Esophagus muscularis mucosa (tissue), 4 donors: ENCODE data around the gene ACSBG1. TPM values are rescaled to one million over a fixed set of nuclear protein-coding genes. Genes with fewer than 3 reads are reported as not detected.

Experiments used
- DNase-seq: peaks from one replicate; pipeline ENCODE4 v3.0.0-alpha.2; 2017; ENCODE audit errors: extremely low spot score
- H3K27ac ChIP-seq, 4 donors: fragments of 200-600 bp; sonication (generic); replicated peaks in 1 of 4; 1 replicate in 3 of 4; 2 replicates in 1 of 4; pipeline ENCODE4 v1.5.1; 2016 to 2019; ENCODE audit warnings: mild to moderate bottlenecking in 1 of 4
- H3K27me3 ChIP-seq, 4 donors: fragments of 200-600 bp; sonication (generic); one replicate each; pipeline versions ENCODE4 v1.5.1 to v1.6.0; 2016 to 2019
- H3K36me3 ChIP-seq, 4 donors: fragments of 200-600 bp; sonication (generic); one replicate each; pipeline ENCODE4 v1.5.1; 2016 to 2019
- H3K4me1 ChIP-seq, 4 donors: fragments of 200-600 bp; sonication (generic); one replicate each; pipeline ENCODE4 v1.5.1; 2016 to 2019
- H3K4me3 ChIP-seq, 4 donors: fragments of 200-600 bp; sonication (generic); 1 replicate in 2 of 4; 2 replicates in 2 of 4; pipeline ENCODE4 v1.5.1; 2016 to 2019; ENCODE audit warnings: mild to moderate bottlenecking in 4 of 4, moderate library complexity in 1 of 4
- H3K9me3 ChIP-seq, 4 donors: fragments of 200-600 bp; sonication (generic); 1 replicate in 3 of 4; 2 replicates in 1 of 4; pipeline ENCODE4 v1.5.1; 2016 to 2019
- EP300 ChIP-seq: sonication (generic); formaldehyde crosslinking; IDR thresholded peaks from one replicate; pipeline ENCODE4 v1.6.1; 2017; ENCODE audit warnings: antibody characterized with exemption
- POLR2A ChIP-seq: fragments of 450-650 bp; IDR thresholded peaks from one replicate; pipeline ENCODE4 v1.6.1; 2017; ENCODE audit warnings: antibody characterized with exemption, moderate library complexity, mild to moderate bottlenecking, low read depth
- POLR2AphosphoS5 ChIP-seq, 2 donors: sonication (generic); formaldehyde crosslinking; IDR thresholded peaks; one replicate each; pipeline ENCODE4 v1.6.1; 2017; ENCODE audit warnings: antibody characterized with exemption in 2 of 2
- WGBS: methylation state at CpG from one replicate; pipeline ENCODE4 v1.1.5; 2018; 5-methylcytosine and 5-hydroxymethylcytosine counted together
- intact Hi-C: fragments of 100-400 bp; cut with DNase I; formaldehyde crosslinking; loops from one replicate; pipeline ENCODE4 v1.15.1; 2023
- total RNA-seq, 4 donors: library from RNA; depleted of rRNA; stranded (reverse); fragments of >200 nt; gene quantifications; one replicate each; pipeline versions ENCODE4 v1.1.0 to v1.2.1, GENCODE V29; 2016
- TF ChIP-seq, protein P1 (sequence below), 3 experiments: fragments of 200-600 bp in 2 of 3; fragments of 450-650 bp in 1 of 3; sonication (generic) in 2 of 3; IDR thresholded peaks; one replicate each; pipeline ENCODE4 v1.5.1; 2017 to 2019; ENCODE audit warnings: antibody characterized with exemption in 3 of 3, mild to moderate bottlenecking in 2 of 3, moderate library complexity in 1 of 3

ACSBG1 gene, protein sequence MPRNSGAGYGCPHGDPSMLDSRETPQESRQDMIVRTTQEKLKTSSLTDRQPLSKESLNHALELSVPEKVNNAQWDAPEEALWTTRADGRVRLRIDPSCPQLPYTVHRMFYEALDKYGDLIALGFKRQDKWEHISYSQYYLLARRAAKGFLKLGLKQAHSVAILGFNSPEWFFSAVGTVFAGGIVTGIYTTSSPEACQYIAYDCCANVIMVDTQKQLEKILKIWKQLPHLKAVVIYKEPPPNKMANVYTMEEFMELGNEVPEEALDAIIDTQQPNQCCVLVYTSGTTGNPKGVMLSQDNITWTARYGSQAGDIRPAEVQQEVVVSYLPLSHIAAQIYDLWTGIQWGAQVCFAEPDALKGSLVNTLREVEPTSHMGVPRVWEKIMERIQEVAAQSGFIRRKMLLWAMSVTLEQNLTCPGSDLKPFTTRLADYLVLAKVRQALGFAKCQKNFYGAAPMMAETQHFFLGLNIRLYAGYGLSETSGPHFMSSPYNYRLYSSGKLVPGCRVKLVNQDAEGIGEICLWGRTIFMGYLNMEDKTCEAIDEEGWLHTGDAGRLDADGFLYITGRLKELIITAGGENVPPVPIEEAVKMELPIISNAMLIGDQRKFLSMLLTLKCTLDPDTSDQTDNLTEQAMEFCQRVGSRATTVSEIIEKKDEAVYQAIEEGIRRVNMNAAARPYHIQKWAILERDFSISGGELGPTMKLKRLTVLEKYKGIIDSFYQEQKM
- 1 to 10 TPM in 3 of 4 donors, under 1 TPM in 1; 0.33 to 2.5 (median 1.8) TPM for total RNA-seq

DNA sequence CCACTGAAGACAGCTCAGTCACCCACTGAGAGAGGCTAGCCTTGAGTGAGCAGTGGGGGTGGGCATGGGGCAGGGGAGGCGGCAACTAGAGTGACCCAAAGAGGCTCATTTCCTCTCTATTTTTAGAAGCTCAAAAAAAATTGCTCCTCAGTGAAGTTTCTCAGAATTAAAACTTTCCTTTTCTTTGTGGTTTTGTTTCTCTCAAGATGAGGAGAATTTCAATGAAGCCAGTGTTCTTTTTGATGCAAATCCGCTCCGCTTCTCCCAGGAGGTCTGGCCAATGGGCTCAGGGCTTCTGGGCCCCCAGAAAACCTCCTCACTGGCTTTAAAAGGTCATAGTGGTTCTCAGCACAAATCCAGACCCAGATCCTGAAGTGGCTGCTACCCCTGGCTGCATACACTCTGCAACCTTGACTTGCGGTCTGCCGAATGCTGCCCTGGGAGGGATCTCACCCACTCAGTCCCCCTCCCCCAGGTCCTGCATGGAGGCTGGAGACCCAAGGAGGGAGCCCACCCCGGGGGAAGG lies at the start of gene ACSBG1:
TSS of gene ACSBG1 (minus strand) at position 51 of the 526 bp plus-strand sequence. CDS start 64 bp downstream, outside the sequence.
- DNase-seq, result no peak
- peaks cover 0 to 3% (median 0%) of the 10 kb centered on the region in 4 donors for H3K27me3 ChIP-seq
- TF ChIP-seq POLR2A, result no peak
- TF ChIP-seq, protein P1, sequence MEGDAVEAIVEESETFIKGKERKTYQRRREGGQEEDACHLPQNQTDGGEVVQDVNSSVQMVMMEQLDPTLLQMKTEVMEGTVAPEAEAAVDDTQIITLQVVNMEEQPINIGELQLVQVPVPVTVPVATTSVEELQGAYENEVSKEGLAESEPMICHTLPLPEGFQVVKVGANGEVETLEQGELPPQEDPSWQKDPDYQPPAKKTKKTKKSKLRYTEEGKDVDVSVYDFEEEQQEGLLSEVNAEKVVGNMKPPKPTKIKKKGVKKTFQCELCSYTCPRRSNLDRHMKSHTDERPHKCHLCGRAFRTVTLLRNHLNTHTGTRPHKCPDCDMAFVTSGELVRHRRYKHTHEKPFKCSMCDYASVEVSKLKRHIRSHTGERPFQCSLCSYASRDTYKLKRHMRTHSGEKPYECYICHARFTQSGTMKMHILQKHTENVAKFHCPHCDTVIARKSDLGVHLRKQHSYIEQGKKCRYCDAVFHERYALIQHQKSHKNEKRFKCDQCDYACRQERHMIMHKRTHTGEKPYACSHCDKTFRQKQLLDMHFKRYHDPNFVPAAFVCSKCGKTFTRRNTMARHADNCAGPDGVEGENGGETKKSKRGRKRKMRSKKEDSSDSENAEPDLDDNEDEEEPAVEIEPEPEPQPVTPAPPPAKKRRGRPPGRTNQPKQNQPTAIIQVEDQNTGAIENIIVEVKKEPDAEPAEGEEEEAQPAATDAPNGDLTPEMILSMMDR (IDR thresholded peaks at IDR 0.05), result no peak
- TF ChIP-seq POLR2AphosphoS5 (IDR thresholded peaks at IDR 0.05), result no peak
- TF ChIP-seq EP300, result no peak
- H3K27ac ChIP-seq, result no peak within 1 kb of the TSS
- 71% methylated on average over 4 of the region's 6 CpGs for WGBS
- H3K4me1 ChIP-seq, result no peaks in the 10 kb centered on the region
- intact Hi-C loops, result no loop called here
- H3K4me3 ChIP-seq, result no peak within 1 kb of the TSS
- no peaks in the 10 kb centered on the region for H3K36me3 ChIP-seq
- no peaks in the 10 kb centered on the region for H3K9me3 ChIP-seq

DNA sequence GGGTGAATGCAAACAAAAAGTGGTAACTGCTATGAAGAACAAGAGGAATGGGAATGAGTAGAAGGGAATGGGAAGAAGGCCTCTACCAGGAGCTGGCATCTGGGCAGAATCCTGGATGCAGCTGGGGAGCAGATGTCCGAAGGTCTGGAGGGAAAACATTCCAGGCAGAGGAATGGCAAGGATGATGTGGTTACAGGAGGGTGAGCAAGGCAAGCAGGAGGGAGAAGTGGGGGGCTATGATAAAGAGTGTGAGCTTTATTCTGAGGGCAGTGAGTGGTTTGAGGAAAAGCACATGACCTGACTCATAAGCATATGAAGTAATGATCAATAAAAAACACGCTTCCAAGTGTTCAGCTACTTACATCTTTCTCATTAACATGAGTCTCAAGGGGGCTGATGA lies 48.0 kb upstream of the ACSBG1 start:
- H3K27ac ChIP-seq, result no peak overlapping the region
- no peak for TF ChIP-seq EP300
- TF ChIP-seq POLR2AphosphoS5 (IDR thresholded peaks at IDR 0.05), result no peak
- TF ChIP-seq, protein P1 (IDR thresholded peaks at IDR 0.05), result no peak
- no peak for TF ChIP-seq POLR2A
- H3K36me3 ChIP-seq, result peaks cover 46 to 97% (median 92%) of the 10 kb centered on the region in 4 donors
- H3K27me3 ChIP-seq, result no peaks in the 10 kb centered on the region
- no peak overlapping the region for H3K4me3 ChIP-seq
- no peaks in the 10 kb centered on the region for H3K4me1 ChIP-seq
- 88% methylated on average over 2 of the region's 2 CpGs for WGBS
- no peaks in the 10 kb centered on the region for H3K9me3 ChIP-seq
- intact Hi-C loops, result no loop called here
- DNase-seq, result no peak

DNA sequence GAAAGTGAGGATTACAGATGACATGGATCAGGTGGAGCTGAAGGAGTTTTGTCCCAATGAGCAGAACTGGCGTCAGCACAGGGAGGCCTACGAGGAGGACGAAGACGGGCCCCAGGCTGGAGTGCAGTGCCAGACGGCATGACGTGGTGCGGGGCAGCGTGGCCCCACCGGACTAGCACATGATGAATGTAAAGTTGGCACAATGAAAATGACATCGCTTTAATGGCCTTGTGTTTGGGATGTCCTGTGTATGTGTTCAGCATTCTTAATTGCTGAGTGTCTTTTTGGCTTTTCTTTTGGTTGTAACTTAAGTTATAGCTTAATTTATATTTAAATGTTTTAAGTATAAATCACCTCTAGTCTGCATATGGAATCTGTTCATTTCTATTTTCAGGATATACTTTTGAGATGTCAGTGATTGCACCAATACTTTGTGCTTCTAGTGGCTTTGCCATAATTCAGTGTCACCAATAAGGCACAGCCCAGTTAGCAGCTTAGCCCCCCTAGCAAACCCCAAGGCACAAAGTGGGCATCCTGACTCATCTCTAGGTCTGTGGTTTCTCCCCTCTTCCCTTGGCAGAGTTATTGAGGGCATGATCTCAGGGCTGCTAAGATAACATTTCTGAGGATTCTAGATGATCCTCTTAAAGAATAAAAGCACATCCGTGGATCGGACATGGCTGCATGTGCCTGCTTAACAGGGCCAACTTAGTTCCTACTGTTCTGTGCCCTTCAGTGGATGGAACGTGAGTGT lies 46.1 kb upstream of the ACSBG1 start:
- Histone ChIP-seq H3K9me3 (no peaks in the 10 kb centered on the region), H3K36me3 (peaks cover 35 to 97% (median 86%) of the 10 kb centered on the region in 4 donors), H3K4me3 (no peak overlapping the region), H3K27me3 (no peaks in the 10 kb centered on the region), H3K4me1 (no peaks in the 10 kb centered on the region), H3K27ac (no peak overlapping the region)
- WGBS, result 86% methylated on average over 13 of the region's 13 CpGs
- intact Hi-C loops, result no loop called here
- TF ChIP-seq POLR2A (no peak), POLR2AphosphoS5 (IDR thresholded peaks at IDR 0.05) (no peak), EP300 (no peak)
- TF ChIP-seq, protein P1 (IDR thresholded peaks at IDR 0.05), result no peak
- no peak for DNase-seq

DNA sequence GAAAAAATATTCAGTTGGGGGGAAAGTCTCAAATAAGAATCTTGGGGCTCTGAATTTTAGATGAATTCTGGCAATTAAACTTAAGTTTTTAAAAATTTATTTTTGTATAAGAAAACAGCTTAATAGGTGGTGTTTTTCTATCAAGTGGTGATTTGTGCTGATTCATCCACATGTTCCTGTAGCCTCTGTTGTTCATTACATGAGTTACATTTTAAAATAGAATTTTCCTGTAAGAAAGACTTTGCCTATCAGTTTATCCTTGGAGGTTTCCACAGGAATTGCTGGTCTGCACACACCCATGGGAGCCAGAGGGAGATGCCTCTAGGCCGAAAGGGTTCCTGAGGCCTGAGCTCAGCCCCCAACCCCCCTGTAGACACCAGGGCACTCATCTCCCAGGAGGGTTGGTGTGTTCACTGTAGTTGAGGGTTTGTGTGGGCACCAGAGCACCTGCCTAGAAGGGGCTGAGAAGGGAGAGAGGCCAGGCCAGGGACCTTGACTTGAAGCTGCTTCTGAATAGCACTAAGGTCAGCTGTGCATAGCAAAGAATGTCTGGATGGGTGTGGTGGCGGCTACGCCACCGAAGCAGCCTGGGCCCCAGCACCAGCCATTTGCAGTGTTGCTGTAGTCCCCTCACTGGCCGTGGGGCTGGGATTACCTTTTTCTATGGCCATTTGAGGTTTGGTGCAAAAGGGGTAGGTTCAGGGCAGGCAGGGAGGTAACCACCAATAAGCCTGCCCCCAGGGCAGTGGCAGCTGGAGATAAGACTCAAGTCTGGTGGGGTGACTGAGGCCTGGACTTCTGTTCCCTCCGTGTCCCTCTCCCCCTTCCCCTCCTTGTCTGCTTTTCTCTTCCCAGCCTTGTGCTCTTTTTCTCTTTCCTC lies 41.9 kb upstream of the ACSBG1 start:
- no peak overlapping the region for H3K4me3 ChIP-seq
- no peaks in the 10 kb centered on the region for H3K27me3 ChIP-seq
- 84% methylated on average over 6 of the region's 6 CpGs for WGBS
- H3K4me1 ChIP-seq, result peaks cover 0 to 3% (median 0%) of the 10 kb centered on the region in 4 donors
- intact Hi-C loops, result no loop called here
- no peaks in the 10 kb centered on the region for H3K9me3 ChIP-seq
- peaks cover 9 to 92% (median 71%) of the 10 kb centered on the region in 4 donors for H3K36me3 ChIP-seq
- TF ChIP-seq, protein P1 (IDR thresholded peaks at IDR 0.05), result no peak
- TF ChIP-seq POLR2AphosphoS5 (IDR thresholded peaks at IDR 0.05) (no peak), EP300 (no peak), POLR2A (no peak)
- DNase-seq, result no peak
- no peak overlapping the region for H3K27ac ChIP-seq
